NCI-H1694 (cell line): ENCODE results near the gene PSMB9.
A peak's percentile ranks its signal among the peaks of the same experiment; 100 is the strongest.
"Not testable (repeated sequence)": the region's sequence is repeated elsewhere in the genome, so short reads cannot be mapped to it uniquely, and the experiment has no call there.

ENCODE experiments used
- DNase-seq: peaks from one replicate; lab custom pipeline; 2025; lab: John Stamatoyannopoulos, UW

PSMB9 gene

GRCh38 chr6:32853541-32854375 lies at the start of gene PSMB9, which contains the start of gene TAP1:
Gene PSMB9 (plus strand): TSS chr6:32854192. CDS start chr6:32854230, 38 bp downstream.
Gene TAP1 (minus strand): TSS chr6:32853704. CDS start chr6:32853636, 68 bp downstream.
- peak; percentile 53 for DNase-seq

- DNase-seq: not testable (repeated sequence)
Measured at GRCh38 chr6:32805404-32805803, 48.6 kb upstream of the PSMB9 start.

GRCh38 chr6:32807020-32807580 lies 46.9 kb upstream of the PSMB9 start:
- DNase-seq: no peak

GRCh38 chr6:32809171-32809570 lies 44.8 kb upstream of the PSMB9 start:
- DNase-seq: no peak

GRCh38 chr6:32814145-32814544 lies 39.8 kb upstream of the PSMB9 start:
- DNase-seq: no peak

- no peak for DNase-seq
Measured at GRCh38 chr6:32815115-32815514, 38.9 kb upstream of the PSMB9 start.

- no peak for DNase-seq
Measured at GRCh38 chr6:32815996-32816395, 38.0 kb upstream of the PSMB9 start.

GRCh38 chr6:32816746-32817204 lies 37.2 kb upstream of the PSMB9 start, which contains the start of gene HLA-DOB:
Gene HLA-DOB (minus strand): TSS chr6:32817002. CDS start chr6:32816951, 51 bp downstream.
- DNase-seq: no peak

GRCh38 chr6:32818867-32819266 lies 35.1 kb upstream of the PSMB9 start:
- no peak for DNase-seq

GRCh38 chr6:32819729-32820128 lies 34.3 kb upstream of the PSMB9 start:
- DNase-seq: no peak

- DNase-seq: no peak
Measured at GRCh38 chr6:32825966-32826365, 28.0 kb upstream of the PSMB9 start.

GRCh38 chr6:32827025-32827424 lies 27.0 kb upstream of the PSMB9 start:
- DNase-seq: no peak

GRCh38 chr6:32829495-32829894 lies 24.5 kb upstream of the PSMB9 start:
- no peak for DNase-seq

GRCh38 chr6:32830017-32830416 lies 24.0 kb upstream of the PSMB9 start:
- no peak for DNase-seq

- no peak for DNase-seq
Measured at GRCh38 chr6:32830936-32831335, 23.1 kb upstream of the PSMB9 start.

- DNase-seq: no peak
Measured at GRCh38 chr6:32832535-32832934, 21.5 kb upstream of the PSMB9 start.

GRCh38 chr6:32833664-32834063 lies 20.3 kb upstream of the PSMB9 start:
- no peak for DNase-seq

- DNase-seq: no peak
Measured at GRCh38 chr6:32835167-32835893, 18.7 kb upstream of the PSMB9 start.

- no peak for DNase-seq
Measured at GRCh38 chr6:32836873-32837272, 17.1 kb upstream of the PSMB9 start.

- no peak for DNase-seq
Measured at GRCh38 chr6:32837651-32838113, 16.3 kb upstream of the PSMB9 start.

- DNase-seq: peak; percentile 76
Measured at GRCh38 chr6:32838114-32838958, 15.7 kb upstream of the PSMB9 start, which contains the start of gene TAP2. Gene TAP2 (minus strand): TSS chr6:32838739. CDS start chr6:32838233, 506 bp downstream.
